Measurements from ENCODE around the gene GTPBP4. TPM values are rescaled to one million over a fixed set of nuclear protein-coding genes. Genes with fewer than 3 reads are reported as not detected.

The GTPBP4 gene
- total RNA-seq, 1 donor from 2014 or later, result 106 TPM

DNA sequence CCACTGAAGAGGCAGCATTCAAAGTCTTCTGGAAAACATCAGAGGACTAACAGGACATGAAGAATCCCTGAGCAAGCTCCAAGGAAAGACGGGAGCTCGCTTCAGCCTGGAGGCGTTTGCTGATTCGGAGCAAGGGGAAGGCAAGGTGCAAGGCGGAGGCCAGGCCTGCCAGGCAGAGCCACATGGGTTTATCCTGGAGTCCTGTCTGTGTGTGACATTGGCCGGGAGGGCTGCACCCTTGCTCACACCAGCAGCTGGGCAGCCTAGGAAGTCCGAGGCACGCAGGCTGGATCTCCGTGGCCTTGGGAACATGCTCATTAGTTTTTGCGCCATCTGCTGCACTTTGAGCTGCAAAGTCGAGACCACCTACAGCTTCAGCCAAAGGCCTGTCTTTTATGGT lies 34.4 kb upstream of the GTPBP4 start:
- Histone ChIP-seq H3K4me1 (ENCODE audit: insufficient read depth, low read length) (no peaks in the 10 kb centered on the region), H3K27ac (ENCODE audit: low read depth, low read length) (no peak overlapping the region), H3K9ac (ENCODE audit: low read length) (no peak overlapping the region), H3K36me3 (ENCODE audit: insufficient read depth, low read length) (no peaks in the 10 kb centered on the region), H3K79me2 (ENCODE audit: insufficient read depth, low read length) (no peaks in the 10 kb centered on the region), H3K4me2 (ENCODE audit: low read length) (no peak overlapping the region), H2AFZ (ENCODE audit: low read depth, low read length) (no peak overlapping the region), H3K4me3 (ENCODE audit: insufficient read depth, low read depth, low read length) (no peak overlapping the region), H3K27me3 (ENCODE audit: insufficient read depth, low read length) (peaks cover 4% of the 10 kb centered on the region), H4K20me1 (ENCODE audit: insufficient read depth, low read length) (no peaks in the 10 kb centered on the region), H3K9me3 (ENCODE audit: insufficient read depth, low read depth, low read length) (no peaks in the 10 kb centered on the region)
- Mint-ChIP-seq H3K27me3 (ENCODE audit: low read depth, unreplicated experiment) (peaks cover 34% of the 10 kb centered on the region), H3K9me3 (ENCODE audit: unreplicated experiment) (peaks cover 1% of the 10 kb centered on the region), H3K36me3 (ENCODE audit: low read depth, unreplicated experiment) (no peaks in the 10 kb centered on the region), H3K27ac (ENCODE audit: unreplicated experiment) (no peak overlapping the region), H3K4me1 (ENCODE audit: low read depth, unreplicated experiment) (no peaks in the 10 kb centered on the region), H3K4me3 (ENCODE audit: unreplicated experiment) (no peak overlapping the region)
- DNase-seq (ENCODE audit: low read depth), result no peak
- TF ChIP-seq, protein P1, sequence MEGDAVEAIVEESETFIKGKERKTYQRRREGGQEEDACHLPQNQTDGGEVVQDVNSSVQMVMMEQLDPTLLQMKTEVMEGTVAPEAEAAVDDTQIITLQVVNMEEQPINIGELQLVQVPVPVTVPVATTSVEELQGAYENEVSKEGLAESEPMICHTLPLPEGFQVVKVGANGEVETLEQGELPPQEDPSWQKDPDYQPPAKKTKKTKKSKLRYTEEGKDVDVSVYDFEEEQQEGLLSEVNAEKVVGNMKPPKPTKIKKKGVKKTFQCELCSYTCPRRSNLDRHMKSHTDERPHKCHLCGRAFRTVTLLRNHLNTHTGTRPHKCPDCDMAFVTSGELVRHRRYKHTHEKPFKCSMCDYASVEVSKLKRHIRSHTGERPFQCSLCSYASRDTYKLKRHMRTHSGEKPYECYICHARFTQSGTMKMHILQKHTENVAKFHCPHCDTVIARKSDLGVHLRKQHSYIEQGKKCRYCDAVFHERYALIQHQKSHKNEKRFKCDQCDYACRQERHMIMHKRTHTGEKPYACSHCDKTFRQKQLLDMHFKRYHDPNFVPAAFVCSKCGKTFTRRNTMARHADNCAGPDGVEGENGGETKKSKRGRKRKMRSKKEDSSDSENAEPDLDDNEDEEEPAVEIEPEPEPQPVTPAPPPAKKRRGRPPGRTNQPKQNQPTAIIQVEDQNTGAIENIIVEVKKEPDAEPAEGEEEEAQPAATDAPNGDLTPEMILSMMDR (IDR thresholded peaks at IDR 0.05; ENCODE audit: insufficient read depth, low read depth, low read length), result no peak
- TF ChIP-seq EZH2 (IDR thresholded peaks at IDR 0.05; ENCODE audit: insufficient read depth, low read length), result no peak
- no peak for FAIRE-seq

DNA sequence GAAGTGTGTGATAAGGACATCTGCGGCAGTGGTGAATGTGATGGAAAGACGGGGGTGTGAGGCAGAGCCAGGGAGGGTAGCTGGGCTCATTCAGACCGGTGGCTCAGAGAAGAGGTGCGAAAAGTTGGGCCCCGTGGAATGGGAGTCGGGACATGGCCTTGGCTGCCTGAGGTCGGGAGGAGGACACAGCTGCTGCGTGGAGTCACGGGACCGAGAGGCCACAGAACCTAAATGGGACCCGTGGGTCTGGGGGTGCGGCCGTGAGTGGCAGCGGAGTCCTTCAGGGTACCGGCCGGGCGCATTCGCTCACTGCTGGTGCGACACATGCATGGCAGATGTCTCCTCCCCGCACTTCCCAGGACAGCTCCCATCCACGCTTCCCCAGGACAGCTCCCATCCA lies 33.8 kb upstream of the GTPBP4 start:
- Histone ChIP-seq H2AFZ (ENCODE audit: low read depth, low read length) (no peak overlapping the region), H3K27ac (ENCODE audit: low read depth, low read length) (no peak overlapping the region)

More for the DNA sequence above, 33.8 kb upstream of the GTPBP4 start:
- Mint-ChIP-seq H3K4me3 (ENCODE audit: unreplicated experiment) (no peak overlapping the region), H3K4me1 (ENCODE audit: low read depth, unreplicated experiment) (no peaks in the 10 kb centered on the region), H3K27ac (ENCODE audit: unreplicated experiment) (peak overlapping the region; percentile 4), H3K36me3 (ENCODE audit: low read depth, unreplicated experiment) (no peaks in the 10 kb centered on the region), H3K27me3 (ENCODE audit: low read depth, unreplicated experiment) (peaks cover 33% of the 10 kb centered on the region), H3K9me3 (ENCODE audit: unreplicated experiment) (peaks cover 1% of the 10 kb centered on the region)
- H3K4me1 ChIP-seq (ENCODE audit: insufficient read depth, low read length), result no peaks in the 10 kb centered on the region
- H4K20me1 ChIP-seq (ENCODE audit: insufficient read depth, low read length), result no peaks in the 10 kb centered on the region
- H3K27me3 ChIP-seq (ENCODE audit: insufficient read depth, low read length), result peaks cover 4% of the 10 kb centered on the region
- H3K9ac ChIP-seq (ENCODE audit: low read length), result no peak overlapping the region
- no peak overlapping the region for H3K4me2 ChIP-seq (ENCODE audit: low read length)
- TF ChIP-seq, protein P1 (IDR thresholded peaks at IDR 0.05; ENCODE audit: insufficient read depth, low read depth, low read length), result no peak
- no peak for TF ChIP-seq EZH2 (IDR thresholded peaks at IDR 0.05; ENCODE audit: insufficient read depth, low read length)
- no peak overlapping the region for H3K4me3 ChIP-seq (ENCODE audit: insufficient read depth, low read depth, low read length)
- FAIRE-seq, result no peak
- H3K9me3 ChIP-seq (ENCODE audit: insufficient read depth, low read depth, low read length), result no peaks in the 10 kb centered on the region
- no peaks in the 10 kb centered on the region for H3K79me2 ChIP-seq (ENCODE audit: insufficient read depth, low read length)
- H3K36me3 ChIP-seq (ENCODE audit: insufficient read depth, low read length), result no peaks in the 10 kb centered on the region
- DNase-seq (ENCODE audit: low read depth), result no peak
